CD4-positive, alpha-beta T cell treated with Interleukin-21 for 1 hour (primary cell): ENCODE measurements around the gene REEP2.
"Not testable (repeated sequence)": the region's sequence is repeated elsewhere in the genome, so short reads cannot be mapped to it uniquely, and the experiment has no call there.

Source experiments
- DNase-seq: peaks from one replicate; pipeline ENCODE4 v3.0.0-alpha.2; 2020

REEP2 gene

DNA sequence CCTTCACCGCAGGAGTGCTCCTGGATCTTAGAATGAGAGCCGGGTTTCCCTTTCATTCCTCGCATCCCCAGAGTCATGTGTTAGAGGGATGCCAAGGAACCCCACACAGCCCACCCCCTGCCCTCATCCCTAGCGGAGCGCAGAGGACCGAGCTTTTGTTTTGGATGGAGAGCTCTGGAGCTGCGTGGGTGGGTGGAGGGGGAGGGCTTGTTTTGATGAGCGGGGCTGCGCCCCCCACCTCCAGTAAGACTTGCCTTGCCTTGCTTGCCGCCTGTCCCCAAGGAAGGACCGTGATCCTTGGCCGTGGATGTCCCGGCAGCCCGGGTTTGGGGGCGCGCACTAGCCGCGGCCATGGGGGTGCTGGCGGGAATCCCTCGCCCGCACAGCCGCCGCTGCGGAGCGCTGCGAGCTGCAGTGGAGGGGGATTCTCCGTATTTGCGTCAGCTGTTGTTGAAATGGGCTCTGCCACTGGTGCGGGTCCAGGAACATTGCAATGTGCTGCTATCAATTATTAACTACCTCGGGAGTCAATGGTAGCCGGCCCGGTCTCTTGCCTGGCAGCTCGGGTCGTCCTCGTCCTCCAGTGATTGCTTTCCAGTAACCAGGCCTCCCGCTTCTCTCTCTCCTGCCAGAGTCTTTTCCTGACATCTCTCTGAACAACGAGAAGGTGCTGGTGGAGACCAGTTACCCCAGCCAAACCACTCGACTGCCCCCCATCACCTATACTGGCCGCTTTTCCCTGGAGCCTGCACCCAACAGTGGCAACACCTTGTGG lies 27.5 kb downstream of the REEP2 start:
- DNase-seq = peak; percentile 12

DNA sequence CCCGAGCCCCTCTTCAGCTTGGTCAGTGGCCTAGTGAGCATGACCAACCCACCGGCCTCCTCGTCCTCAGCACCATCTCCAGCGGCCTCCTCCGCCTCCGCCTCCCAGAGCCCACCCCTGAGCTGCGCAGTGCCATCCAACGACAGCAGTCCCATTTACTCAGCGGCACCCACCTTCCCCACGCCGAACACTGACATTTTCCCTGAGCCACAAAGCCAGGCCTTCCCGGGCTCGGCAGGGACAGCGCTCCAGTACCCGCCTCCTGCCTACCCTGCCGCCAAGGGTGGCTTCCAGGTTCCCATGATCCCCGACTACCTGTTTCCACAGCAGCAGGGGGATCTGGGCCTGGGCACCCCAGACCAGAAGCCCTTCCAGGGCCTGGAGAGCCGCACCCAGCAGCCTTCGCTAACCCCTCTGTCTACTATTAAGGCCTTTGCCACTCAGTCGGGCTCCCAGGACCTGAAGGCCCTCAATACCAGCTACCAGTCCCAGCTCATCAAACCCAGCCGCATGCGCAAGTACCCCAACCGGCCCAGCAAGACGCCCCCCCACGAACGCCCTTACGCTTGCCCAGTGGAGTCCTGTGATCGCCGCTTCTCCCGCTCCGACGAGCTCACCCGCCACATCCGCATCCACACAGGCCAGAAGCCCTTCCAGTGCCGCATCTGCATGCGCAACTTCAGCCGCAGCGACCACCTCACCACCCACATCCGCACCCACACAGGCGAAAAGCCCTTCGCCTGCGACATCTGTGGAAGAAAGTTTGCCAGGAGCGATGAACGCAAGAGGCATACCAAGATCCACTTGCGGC lies 28.2 kb downstream of the REEP2 start:
- peak; percentile 16 for DNase-seq

DNA sequence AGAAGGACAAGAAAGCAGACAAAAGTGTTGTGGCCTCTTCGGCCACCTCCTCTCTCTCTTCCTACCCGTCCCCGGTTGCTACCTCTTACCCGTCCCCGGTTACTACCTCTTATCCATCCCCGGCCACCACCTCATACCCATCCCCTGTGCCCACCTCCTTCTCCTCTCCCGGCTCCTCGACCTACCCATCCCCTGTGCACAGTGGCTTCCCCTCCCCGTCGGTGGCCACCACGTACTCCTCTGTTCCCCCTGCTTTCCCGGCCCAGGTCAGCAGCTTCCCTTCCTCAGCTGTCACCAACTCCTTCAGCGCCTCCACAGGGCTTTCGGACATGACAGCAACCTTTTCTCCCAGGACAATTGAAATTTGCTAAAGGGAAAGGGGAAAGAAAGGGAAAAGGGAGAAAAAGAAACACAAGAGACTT lies 28.9 kb downstream of the REEP2 start:
- DNase-seq = peak; percentile 18

DNA sequence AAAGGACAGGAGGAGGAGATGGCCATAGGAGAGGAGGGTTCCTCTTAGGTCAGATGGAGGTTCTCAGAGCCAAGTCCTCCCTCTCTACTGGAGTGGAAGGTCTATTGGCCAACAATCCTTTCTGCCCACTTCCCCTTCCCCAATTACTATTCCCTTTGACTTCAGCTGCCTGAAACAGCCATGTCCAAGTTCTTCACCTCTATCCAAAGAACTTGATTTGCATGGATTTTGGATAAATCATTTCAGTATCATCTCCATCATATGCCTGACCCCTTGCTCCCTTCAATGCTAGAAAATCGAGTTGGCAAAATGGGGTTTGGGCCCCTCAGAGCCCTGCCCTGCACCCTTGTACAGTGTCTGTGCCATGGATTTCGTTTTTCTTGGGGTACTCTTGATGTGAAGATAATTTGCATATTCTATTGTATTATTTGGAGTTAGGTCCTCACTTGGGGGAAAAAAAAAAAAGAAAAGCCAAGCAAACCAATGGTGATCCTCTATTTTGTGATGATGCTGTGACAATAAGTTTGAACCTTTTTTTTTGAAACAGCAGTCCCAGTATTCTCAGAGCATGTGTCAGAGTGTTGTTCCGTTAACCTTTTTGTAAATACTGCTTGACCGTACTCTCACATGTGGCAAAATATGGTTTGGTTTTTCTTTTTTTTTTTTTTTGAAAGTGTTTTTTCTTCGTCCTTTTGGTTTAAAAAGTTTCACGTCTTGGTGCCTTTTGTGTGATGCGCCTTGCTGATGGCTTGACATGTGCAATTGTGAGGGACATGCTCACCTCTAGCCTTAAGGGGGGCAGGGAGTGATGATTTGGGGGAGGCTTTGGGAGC lies 29.5 kb downstream of the REEP2 start:
- DNase-seq = peak; percentile 31

DNA sequence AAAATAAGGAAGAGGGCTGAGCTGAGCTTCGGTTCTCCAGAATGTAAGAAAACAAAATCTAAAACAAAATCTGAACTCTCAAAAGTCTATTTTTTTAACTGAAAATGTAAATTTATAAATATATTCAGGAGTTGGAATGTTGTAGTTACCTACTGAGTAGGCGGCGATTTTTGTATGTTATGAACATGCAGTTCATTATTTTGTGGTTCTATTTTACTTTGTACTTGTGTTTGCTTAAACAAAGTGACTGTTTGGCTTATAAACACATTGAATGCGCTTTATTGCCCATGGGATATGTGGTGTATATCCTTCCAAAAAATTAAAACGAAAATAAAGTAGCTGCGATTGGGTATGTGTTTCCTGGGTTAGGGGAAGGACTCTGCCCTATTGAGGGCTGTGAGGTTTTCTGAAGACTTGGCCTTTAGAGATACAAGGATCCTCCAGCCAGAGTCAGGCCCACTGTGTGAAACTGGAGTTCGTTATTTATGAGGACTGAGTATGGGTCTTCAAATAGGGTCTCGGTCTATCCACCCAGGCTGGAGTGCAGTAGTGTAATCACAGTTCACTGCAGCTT lies 30.2 kb downstream of the REEP2 start:
- no peak for DNase-seq

DNA sequence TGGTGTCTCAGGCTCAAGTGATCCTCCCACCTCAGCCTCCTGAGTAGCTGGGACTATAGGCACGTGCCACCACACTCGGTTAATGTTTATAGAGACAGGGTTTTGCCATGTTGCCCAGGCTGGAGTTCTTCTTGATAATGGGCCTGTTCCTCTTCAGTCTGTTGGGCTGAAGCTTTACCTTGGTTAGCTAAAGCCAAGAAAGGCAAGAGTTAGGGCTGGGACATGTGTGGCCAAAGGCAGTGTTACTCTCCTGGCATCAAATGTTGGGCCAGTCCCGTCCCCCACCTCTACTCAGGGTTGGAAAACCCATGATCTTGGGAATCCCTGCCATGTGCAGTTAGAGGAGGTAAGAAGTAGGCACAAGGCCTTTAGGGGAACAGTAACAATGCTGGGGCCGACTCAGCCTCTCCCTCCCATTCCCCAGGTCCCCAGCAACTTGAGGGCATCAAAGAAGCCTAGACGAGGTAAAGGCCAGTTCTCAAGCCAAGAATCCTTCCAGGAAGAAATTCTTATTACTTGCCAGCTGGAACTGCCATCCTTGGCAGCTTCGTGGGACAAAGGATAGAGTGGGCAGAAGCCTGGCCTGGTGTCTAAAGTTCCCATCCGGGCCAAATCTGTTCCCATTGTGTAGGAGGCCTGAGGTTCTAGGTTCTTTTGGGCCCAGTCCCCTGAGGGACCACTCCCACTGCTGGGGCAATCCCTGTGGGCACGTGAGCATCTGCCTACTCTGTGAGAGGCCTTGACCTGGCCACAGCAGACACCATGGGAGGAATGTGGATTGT lies 30.9 kb downstream of the REEP2 start:
- DNase-seq = peak; percentile 67

DNA sequence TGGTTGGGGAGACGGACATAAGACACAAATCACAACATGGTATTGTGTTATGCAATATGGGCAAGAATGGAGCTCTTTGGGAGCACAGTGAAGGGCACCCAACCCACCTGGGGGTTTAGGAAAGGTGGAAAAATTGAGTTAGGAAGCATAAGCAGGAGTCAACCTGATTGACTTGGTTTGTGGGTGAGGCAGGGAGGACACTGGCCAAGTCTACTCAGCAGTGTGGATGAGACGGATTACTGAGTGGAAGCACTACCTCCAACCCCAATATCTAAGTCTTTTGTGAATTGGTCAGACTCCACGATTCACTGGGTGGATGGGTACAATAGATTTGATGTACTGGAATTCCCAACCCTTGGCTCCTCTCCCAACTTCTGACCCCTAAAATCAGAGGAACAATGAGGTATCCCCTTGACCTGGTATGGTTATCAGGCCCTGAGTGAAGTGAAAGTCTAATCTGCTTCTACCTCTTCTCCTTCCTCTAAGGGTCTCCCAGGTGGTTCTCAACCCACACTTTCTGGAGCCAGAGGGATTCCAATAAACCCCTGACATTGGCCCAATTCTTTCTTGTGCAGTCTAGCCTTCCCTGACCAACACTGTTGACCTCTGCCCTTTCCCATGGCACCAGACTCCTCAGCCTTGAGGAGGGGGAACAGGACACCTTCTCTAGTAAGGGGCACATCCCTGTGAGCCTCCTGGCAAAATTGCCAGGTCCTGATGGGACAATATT lies 31.6 kb downstream of the REEP2 start:
- peak; percentile 38 for DNase-seq

DNA sequence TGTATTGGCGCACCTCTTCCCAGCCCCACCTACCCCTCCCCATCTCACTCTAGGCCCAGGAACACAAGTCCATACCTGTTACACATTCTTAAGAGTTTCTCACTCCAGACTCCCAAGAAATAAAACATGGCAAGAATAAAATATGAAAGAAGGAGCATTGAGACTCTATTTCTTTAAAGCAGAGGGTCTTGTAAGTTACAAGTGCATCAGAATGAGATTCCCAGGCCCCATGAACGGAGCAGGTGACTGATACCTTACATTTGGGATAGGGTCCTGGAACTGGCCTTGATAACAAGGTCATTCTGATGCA lies 32.1 kb downstream of the REEP2 start:
- DNase-seq = no peak

DNA sequence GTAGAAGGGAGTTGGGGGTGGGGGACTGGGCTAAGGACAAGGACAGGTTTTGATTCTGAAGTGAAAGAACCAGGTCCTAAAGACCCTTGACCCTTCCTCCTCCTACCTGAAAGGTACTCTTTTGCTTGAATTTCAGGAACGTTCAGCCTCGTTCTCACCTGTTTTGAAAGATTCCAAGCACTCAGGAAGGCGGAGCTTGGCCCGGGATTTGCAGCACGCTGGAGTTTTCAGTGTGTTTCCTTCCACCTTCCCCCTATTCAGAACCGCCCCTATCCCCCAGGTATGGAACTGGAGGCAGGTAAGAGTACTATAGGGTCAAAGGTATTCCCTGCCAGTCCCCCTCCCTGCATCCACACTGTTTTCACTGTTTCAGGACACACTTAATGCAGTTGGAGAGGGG lies 33.5 kb downstream of the REEP2 start:
- DNase-seq = no peak

DNA sequence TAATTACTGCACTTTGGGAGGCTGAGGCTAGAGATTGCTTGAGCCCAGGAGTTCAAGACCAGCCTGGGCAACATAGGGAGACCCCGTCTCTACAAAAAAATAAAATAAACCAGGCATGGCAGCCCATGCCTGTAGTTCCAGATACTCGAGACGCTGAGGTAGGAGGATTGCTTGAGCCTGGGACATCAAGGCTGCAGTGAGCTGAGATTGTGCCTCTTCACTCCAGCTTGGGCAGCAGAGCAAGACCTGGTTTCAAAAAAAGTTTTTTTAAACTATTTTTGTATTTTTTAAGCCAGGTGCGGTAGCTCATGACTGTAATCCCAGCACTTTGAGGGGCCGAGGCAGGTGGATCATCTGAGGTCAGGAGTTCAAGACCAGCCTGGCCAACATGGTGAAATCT lies 34.3 kb downstream of the REEP2 start:
- DNase-seq = not testable (repeated sequence)

DNA sequence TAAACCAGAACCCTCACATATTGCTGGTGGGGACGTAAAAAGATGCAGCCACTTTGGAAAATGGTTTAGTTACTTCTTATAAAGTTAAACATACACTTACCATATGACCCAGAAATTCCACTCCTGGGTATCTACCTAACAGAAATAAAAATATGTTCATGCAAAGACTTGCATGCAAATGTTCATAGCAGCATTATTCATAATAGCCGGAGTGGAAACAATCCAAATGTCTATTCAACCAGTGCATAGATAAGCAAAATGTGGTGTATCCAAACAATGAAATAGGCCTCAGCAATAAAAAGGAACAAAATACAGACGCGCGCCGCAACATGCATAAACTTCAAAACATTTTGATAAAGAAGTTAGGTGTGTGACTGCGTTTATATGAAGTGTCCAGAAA lies 38.1 kb downstream of the REEP2 start:
- DNase-seq = no peak

DNA sequence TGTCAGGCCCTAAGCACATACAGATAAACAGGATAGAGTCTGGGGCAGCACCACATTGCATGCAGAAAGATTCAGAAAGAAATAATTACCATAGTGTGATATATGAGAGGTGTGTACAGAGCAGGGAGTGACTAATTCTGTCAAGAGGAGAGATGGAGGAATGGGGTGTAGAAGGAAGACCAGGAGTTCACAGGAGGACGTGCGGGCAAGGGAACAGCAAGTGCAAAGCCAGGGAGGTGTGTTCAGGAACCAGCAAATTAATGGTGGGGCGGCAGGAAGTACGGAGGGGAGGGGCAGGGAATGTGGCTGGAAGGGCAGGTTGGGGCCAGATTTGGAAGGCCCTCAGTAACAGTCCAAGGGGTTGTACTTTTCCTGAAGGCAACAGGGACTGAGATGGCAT lies 43.8 kb downstream of the REEP2 start:
- no peak for DNase-seq

DNA sequence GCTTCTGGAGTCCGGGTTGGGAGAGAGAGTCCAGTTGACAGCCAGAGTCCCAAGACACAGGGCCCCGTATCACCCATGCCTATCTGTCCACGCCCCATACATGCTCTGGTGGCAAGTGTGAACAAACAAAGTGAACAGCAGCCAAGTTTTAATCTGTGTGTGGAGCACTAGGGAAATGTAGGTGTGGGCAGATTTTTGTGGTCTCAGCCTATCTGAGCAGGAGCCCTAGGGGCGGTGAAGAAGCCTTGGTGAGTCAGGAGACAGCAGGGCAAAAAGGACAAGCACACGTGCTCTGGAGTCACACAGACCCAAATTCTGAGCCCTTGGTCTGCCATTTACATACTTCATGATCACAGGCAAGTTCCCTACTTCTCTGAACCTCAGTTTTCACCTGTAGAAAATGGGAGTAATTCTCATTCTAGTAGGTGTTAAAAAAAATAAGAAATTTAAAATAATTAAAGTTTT lies 49.7 kb downstream of the REEP2 start:
- no peak for DNase-seq

DNA sequence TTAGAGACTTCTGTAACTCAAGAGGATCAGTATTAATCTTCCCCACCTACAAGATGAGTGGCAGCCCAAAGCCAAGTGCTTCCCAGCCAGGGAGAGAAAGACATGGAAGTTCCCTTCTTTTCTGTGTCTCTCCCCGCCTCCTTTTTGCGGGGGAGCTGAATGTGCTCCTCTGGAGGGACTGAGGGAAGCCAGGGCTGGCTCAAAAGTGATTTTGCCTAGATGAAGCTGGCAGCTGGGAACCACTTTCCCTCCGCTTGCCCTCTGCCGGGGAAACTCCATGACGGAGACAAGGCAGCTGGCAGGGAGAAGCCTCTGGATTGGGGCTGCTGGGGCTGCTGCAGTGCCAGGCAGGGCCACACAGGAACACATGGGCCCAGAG lies 50.8 kb downstream of the REEP2 start:
- DNase-seq = no peak

DNA sequence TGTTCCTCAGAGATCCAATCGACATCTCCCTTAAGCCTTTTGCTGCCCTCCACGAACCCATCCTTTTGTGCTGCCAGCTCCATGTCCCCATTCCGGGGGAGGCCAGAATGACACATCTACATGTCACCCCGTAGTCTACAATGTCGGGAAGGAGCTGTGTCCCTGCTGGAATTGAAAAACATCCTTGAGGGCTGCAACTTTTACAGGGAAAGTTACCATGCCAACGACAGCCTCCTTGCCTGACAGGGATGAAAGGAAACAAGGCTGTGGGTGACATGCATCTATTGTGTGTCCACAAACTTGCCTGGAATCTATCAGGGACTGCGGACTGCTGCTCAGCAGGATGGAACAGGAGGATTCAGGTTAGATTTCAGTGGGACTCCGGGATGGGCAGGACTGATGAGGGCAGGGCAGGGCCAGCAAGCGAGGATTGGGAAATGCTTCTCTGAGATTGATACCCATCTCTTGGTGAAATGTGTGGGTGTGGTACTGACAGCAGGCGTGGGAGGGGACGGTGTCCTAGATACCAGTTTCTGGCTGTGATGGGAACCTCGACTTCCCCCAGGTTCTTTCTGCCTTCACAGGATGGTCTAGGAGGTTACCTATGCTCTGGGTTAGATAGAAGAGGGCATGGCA lies 51.9 kb downstream of the REEP2 start:
- no peak for DNase-seq

DNA sequence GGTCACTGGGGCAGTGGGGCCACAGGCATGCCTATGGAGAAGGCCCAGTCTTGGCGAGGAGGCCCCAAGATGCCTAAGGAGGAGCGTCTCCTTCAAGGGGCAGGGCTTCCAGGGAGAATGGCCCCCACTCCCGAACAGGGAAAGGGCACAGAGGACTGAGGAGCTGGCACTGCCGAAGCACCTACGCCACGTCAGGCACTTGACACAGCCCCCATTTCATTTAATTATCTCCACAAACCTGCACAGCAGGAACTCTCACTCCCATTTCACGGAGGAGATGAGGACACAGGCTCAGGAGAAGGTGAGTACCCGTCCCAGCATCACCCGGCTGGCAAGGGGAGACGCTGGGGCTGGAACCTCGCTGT lies 52.4 kb downstream of the REEP2 start:
- no peak for DNase-seq

DNA sequence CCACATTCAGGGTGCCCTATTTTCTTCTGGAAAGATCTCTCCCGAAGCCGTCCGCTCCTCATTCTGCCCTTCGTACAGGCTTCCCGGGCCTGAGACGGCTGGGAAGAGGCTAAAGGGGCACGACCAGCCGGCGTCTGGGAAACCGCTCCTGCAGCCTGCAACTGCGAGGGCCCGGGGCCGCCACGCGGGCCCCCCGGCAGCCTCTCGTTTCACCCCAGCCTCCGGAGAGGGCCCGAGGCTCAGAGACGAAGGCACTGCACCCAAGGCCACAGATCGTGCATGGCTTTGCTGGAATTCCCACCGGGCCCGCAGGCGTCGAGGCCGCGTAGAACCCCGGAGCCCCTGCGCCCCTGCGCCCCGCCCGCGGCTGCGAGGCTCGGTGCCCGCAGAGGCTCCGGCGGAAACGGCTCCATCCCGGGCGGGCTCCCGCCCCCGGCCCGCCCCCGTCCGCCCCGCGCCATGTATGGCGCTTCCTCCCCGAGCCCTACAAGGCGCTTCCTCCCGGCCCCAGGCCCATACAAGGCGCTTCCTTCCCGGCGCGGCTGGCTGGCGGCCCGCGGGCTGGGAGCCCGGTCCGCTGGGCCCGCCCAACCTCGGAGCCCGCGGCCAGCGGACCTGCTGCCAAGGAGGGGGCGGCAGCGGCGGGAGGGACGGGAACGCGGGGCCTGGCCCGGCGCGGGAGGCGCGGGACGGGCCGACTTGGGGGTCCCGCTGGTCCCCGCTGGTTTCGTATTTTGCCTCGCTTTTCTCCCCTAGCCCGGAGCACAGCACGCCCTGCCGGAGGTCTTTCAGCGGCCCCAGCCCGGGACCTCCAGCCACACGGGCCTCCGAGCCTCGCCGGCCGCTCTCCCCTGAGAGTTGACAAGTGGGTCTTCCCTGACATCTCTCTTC lies 53.1 kb downstream of the REEP2 start:
- peak; percentile 90 for DNase-seq

DNA sequence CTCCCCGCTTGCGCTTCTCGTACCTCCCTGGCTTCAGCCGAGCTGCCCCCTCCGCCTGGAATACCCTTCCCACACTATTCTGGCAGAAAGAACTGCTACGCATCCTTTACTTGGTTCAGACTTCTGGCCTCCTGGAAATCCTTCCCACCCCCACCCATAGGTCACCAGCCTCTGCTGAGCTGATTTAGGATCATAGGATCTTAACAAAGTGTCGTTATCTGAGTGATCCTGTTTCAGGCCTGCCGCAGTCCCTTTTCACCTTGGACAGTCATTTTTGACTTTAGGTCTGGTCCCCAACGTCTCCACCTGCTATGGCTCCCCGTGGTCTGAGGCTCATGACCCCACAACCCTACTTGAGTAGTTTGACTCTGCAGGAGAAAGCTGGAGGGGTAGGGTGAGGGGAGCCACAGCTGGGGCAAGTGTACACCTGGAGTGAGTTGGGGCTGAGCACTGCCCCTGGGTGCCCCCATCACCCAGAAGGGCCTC lies 53.7 kb downstream of the REEP2 start:
- DNase-seq = no peak

DNA sequence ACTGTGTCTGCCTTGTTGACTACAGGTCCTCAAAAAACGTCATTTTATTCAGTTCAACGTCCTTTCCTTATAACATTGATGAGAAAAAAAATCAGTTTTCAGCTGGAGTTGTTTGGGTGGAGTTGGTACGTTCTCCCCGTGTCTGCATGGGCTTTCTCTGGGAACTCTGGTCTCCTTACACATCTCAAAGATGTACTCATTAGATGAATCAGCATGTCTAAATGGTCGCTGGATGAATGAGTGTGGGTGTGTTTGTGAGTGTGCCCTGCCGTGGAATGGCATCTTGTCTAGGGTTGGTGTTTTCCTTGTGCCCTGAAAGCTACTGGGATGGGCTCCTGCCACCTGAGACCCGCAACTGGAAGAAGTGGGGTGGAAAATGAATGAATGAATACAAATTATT lies 56.5 kb downstream of the REEP2 start:
- DNase-seq = no peak
